ENCODE results near the gene PRRT2. TPM values are rescaled to one million over a fixed set of nuclear protein-coding genes. Genes with fewer than 3 reads are reported as not detected.
"Not testable (repeated sequence)": the region's sequence is repeated elsewhere in the genome, so short reads cannot be mapped to it uniquely, and the experiment has no call there.

The PRRT2 gene
- total RNA-seq, 2 donors from 2014 or later, result 6.6 to 19.2 TPM

GRCh38 chr16:29775742-29776408 lies 36.1 kb upstream of the PRRT2 start:
- Histone ChIP-seq H3K27ac (no peak overlapping the region), H3K4me3 (no peak overlapping the region), H3K36me3 (no peaks in the 10 kb centered on the region), H3K9me3 (no peaks in the 10 kb centered on the region), H3K4me1 (replicated peaks) (no peaks in the 10 kb centered on the region), H3K27me3 (replicated peaks; ENCODE audit: insufficient read depth) (no peaks in the 10 kb centered on the region)
- intact Hi-C loops (cut with DNase I), result no loop called here
- 82% methylated on average over 4 of the region's 4 CpGs for WGBS
- no peak for DNase-seq (ENCODE audit: low spot score)
- TF ChIP-seq POLR2A (IDR thresholded peaks at IDR 0.05), result no peak
- TF ChIP-seq CTCF (IDR thresholded peaks at IDR 0.05), result no peak
- no peak for TF ChIP-seq POLR2AphosphoS5 (IDR thresholded peaks at IDR 0.05)

GRCh38 chr16:29777576-29778350 lies 34.2 kb upstream of the PRRT2 start, which contains the start of gene ZG16:
Gene ZG16 (plus strand): TSS chr16:29778256. CDS start chr16:29779267, 1,011 bp downstream.
- H3K4me1 ChIP-seq (replicated peaks), result no peaks in the 10 kb centered on the region
- no peak for TF ChIP-seq POLR2AphosphoS5 (IDR thresholded peaks at IDR 0.05)
- no peak for TF ChIP-seq CTCF (IDR thresholded peaks at IDR 0.05)
- no peak for TF ChIP-seq POLR2A (IDR thresholded peaks at IDR 0.05)
- H3K27ac ChIP-seq, result no peak within 1 kb of the TSS
- DNase-seq (ENCODE audit: low spot score), result no peak
- intact Hi-C loops (cut with DNase I), result no loop called here
- WGBS, result 80% methylated on average over 10 of the region's 10 CpGs
- no peaks in the 10 kb centered on the region for H3K9me3 ChIP-seq
- no peak within 1 kb of the TSS for H3K4me3 ChIP-seq
- H3K36me3 ChIP-seq, result no peaks in the 10 kb centered on the region
- no peaks in the 10 kb centered on the region for H3K27me3 ChIP-seq (replicated peaks; ENCODE audit: insufficient read depth)

- TF ChIP-seq POLR2AphosphoS5 (IDR thresholded peaks at IDR 0.05) (no peak), POLR2A (IDR thresholded peaks at IDR 0.05) (no peak), CTCF (IDR thresholded peaks at IDR 0.05) (no peak)
- no peaks in the 10 kb centered on the region for H3K27me3 ChIP-seq (replicated peaks; ENCODE audit: insufficient read depth)
- DNase-seq (ENCODE audit: low spot score), result no peak
- no peak overlapping the region for H3K27ac ChIP-seq
- intact Hi-C loops (cut with DNase I), result no loop called here
- H3K4me1 ChIP-seq (replicated peaks), result no peaks in the 10 kb centered on the region
- WGBS, result 40% methylated on average over 10 of the region's 10 CpGs
- no peak overlapping the region for H3K4me3 ChIP-seq
- no peaks in the 10 kb centered on the region for H3K36me3 ChIP-seq
- H3K9me3 ChIP-seq, result no peaks in the 10 kb centered on the region
Measured at GRCh38 chr16:29779474-29779873, 32.5 kb upstream of the PRRT2 start.

- H3K4me1 ChIP-seq (replicated peaks); H3K4me3 ChIP-seq; H3K27ac ChIP-seq; DNase-seq (ENCODE audit: low spot score); intact Hi-C loops (cut with DNase I); H3K9me3 ChIP-seq; H3K27me3 ChIP-seq (replicated peaks; ENCODE audit: insufficient read depth); H3K36me3 ChIP-seq: not testable (repeated sequence)
- WGBS, result 71% methylated on average over 13 of the region's 13 CpGs
Measured at GRCh38 chr16:29783094-29783953, 28.7 kb upstream of the PRRT2 start.

GRCh38 chr16:29784157-29784556 lies 27.8 kb upstream of the PRRT2 start:
- Histone ChIP-seq H3K36me3 (no peaks in the 10 kb centered on the region), H3K4me3 (no peak overlapping the region), H3K9me3 (no peaks in the 10 kb centered on the region), H3K27me3 (replicated peaks; ENCODE audit: insufficient read depth) (no peaks in the 10 kb centered on the region), H3K4me1 (replicated peaks) (no peaks in the 10 kb centered on the region), H3K27ac (no peak overlapping the region)
- TF ChIP-seq CTCF (IDR thresholded peaks at IDR 0.05), result no peak
- TF ChIP-seq POLR2AphosphoS5 (IDR thresholded peaks at IDR 0.05), result no peak
- TF ChIP-seq POLR2A (IDR thresholded peaks at IDR 0.05), result no peak
- intact Hi-C loops (cut with DNase I), result no loop called here
- no peak for DNase-seq (ENCODE audit: low spot score)
- 93% methylated on average over 2 of the region's 2 CpGs for WGBS
